GM19240 (cell line): Measurements from ENCODE around the gene DSE.

Experiments used
- DNase-seq: peaks from one replicate; pipeline ENCODE4 v3.0.0; 2011; ENCODE audit warnings: low spot score; ENCODE audit not compliant: insufficient read length

DSE gene

GRCh38 chr6:116445102-116445501 lies 74.4 kb downstream of the DSE start:
- no peak for DNase-seq

- DNase-seq: no peak
These were observed 75.7 kb downstream of the DSE start for GRCh38 chr6:116446399-116446798.

- no peak for DNase-seq
These were observed 76.3 kb downstream of the DSE start for GRCh38 chr6:116447052-116447451.

GRCh38 chr6:116447496-116448011 lies 76.8 kb downstream of the DSE start:
- DNase-seq: no peak

GRCh38 chr6:116449565-116449964 lies 78.8 kb downstream of the DSE start:
- no peak for DNase-seq

- DNase-seq: no peak
These were observed 79.5 kb downstream of the DSE start for GRCh38 chr6:116450185-116450710.

- DNase-seq: no peak
These were observed 80.3 kb downstream of the DSE start for GRCh38 chr6:116450769-116451740.

- no peak for DNase-seq
These were observed 81.2 kb downstream of the DSE start for GRCh38 chr6:116451916-116452315.

- DNase-seq: no peak
These were observed 81.8 kb downstream of the DSE start for GRCh38 chr6:116452531-116452930.

- no peak for DNase-seq
These were observed 85.4 kb downstream of the DSE start for GRCh38 chr6:116456106-116456505.

- no peak for DNase-seq
These were observed 86.2 kb downstream of the DSE start for GRCh38 chr6:116456927-116457326.

GRCh38 chr6:116458264-116458663 lies 87.5 kb downstream of the DSE start:
- DNase-seq: no peak

GRCh38 chr6:116459927-116460326 lies 89.2 kb downstream of the DSE start:
- DNase-seq: no peak

- DNase-seq: no peak
These were observed 90.7 kb downstream of the DSE start, which contains the start of gene CALHM6 for GRCh38 chr6:116461331-116461931. Gene CALHM6 (plus strand): TSS chr6:116461375. CDS start chr6:116461930, 555 bp downstream.

- DNase-seq: no peak
These were observed 91.5 kb downstream of the DSE start for GRCh38 chr6:116461932-116462885.

- no peak for DNase-seq
These were observed 92.6 kb downstream of the DSE start for GRCh38 chr6:116463301-116463700.

- DNase-seq: no peak
These were observed 94.5 kb downstream of the DSE start for GRCh38 chr6:116465246-116465645.

GRCh38 chr6:116467096-116467495 lies 96.3 kb downstream of the DSE start:
- DNase-seq: no peak

- no peak for DNase-seq
These were observed 96.8 kb downstream of the DSE start for GRCh38 chr6:116467514-116467913.

- no peak for DNase-seq
These were observed 97.5 kb downstream of the DSE start for GRCh38 chr6:116468293-116468692.

- no peak for DNase-seq
These were observed 100.8 kb downstream of the DSE start for GRCh38 chr6:116471531-116471930.
